ENCODE measurements around the gene ADARB1.

The ADARB1 gene

DNA sequence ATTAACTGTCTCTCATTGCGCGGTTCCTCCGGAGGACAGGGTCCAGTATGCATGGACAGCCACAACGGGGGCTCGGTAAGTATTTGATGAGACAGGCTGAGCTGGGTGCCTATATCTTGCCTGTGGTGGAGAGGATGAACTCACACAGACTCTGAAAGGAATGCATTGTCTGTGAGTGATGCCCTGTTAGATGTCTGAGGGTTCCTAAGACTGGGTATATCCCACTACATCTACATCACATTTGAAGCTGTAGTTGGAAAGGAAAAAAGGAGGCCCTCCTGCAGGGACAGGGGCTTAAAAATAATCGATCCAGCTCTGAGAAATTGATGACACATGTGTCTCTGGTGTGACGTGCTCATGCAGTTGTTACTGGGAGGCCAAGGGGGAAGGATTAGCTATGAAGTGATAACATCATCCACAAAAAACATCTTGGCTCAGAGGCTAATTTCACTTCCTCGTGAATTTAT lies 1.9 kb downstream of the ADARB1 start:
- peak; percentile 17 to 59 (median 46) for DNase-seq

DNA sequence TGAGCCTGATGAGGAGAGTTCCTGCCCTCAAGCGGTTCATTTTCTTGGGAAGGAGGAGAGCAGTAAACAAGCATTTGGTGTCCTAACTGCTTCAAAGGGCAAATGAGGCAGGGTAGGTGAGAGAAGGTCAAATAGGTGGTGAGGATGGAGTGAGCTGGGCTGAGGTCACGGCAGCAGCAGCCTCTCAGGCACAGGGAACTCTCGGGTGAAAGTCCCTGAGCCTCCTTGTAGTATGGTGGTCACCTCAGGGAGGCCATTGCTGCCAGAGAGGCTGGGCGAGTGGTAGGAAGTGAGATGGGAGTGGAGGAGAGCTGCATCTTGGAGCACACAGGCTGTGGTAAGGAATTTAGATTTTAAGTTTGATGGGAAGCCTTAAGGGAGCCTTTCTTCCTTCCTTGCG lies 4.0 kb downstream of the ADARB1 start:
- no peak for DNase-seq

DNA sequence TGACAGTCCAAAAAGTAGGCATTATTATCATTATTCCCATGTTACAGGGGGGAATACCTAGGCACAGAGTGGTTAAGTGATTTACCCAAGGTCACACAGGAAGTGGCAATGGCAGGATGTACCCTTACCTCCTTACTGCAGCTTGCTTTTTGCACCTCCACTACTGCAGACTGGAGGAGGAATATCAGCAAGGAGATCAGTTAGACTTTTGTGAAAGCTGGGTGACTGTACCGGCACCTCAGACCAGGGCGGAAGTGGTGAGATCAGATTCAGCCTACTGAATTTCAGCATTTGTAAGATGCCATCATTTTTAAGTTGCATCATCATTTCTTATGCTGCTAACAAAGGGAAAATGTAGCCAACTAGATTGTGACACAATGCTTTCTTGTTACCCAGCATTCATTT lies 4.5 kb downstream of the ADARB1 start:
- peak; percentile 70 to 93 (median 80) for DNase-seq

DNA sequence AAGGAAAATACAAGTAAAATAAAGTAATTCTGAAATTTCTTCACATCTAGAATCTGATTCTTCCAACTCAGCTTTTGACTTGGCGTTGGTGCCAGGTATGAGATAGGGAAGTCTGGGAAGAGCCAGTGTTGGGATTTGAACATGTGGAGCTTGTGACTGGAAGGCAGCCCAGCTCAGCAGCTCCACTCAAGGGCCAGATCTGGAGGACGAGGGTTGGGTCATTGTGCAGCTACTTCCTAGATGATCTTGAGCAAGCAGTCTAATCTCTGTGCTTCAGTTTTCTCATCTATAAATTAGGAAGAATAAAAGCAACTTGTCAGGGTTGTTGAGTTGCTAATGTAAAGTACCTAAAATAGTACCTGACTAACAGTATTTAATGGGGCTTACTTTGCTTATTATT lies 5.0 kb downstream of the ADARB1 start:
- DNase-seq, result peak; percentile 30 to 60 (median 56)

DNA sequence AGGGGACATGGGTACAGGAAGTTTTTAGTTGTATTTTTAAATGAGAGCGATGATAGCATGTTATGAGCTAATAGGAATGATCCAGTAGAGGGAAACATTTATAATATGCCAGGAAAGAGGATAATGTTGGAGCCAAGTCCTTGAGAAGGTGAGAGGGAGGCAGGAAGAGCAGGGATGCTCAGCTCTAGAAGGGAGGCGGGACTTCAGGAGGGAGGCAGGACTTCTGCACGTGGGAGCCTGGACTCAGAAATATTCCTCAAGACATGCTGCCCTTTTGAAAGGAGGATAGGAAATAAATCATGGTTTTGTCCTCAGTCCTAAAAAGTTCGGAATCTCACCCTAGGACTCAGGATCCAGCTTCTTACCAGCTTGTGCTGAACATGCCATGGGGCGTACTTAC lies 5.9 kb downstream of the ADARB1 start:
- no peak for DNase-seq

DNA sequence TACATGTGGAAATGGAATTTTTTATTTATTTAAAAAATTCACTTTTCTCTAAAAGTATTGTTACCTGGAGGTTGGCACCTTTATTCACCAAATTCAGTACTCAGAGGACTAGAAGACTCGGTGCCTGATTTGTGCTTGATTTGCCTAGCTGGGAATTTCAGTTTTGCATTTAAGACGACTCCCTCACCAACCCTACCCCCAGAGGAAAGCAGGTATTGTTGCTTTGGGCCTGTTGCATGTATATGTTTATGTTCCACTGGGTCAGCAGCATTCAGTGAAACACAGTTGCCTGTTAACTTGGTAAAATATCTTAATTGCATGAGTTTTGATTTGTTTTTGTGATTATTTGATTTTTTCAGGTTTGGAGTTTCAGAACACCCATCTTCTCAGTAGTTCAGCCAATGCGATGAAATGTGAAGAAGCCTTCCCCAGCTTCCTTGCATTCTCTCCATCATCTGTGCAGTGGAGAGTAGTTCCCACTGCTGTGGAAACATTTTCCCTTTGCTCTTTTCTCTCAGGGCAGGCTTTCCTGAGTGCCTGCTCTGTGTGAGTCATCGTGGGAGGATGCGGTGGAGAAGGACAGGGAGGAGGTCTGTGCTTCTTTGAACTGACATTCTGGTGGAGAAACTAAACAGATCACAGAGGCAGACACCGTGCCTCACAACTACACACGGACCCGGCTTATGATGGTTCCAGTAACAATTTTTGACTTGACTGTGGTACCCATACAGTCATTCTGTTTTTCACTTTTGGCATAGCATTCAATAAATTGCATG lies 6.4 kb downstream of the ADARB1 start:
- peak in 1 of 4 experiments; percentile 14 for DNase-seq

DNA sequence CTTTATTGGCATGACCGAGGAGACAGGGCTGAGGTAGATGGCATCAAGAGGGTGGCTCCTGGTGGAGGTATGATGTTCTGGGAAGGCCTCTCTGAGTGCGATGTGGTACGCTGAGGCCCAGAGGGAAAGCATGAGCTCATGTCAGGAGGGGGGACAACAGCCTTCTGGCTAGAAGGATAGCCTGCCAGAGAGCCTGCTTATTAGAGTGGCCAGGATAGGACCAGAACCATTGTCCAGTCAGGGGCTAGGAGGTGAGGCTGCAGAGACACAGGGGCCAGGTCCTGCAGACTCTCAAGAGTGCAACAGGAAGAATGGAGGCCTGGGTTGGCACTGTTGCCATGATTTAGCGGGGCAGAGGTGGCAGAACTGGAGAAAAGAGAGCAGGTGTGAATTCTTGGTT lies 7.3 kb downstream of the ADARB1 start:
- DNase-seq, result no peak

DNA sequence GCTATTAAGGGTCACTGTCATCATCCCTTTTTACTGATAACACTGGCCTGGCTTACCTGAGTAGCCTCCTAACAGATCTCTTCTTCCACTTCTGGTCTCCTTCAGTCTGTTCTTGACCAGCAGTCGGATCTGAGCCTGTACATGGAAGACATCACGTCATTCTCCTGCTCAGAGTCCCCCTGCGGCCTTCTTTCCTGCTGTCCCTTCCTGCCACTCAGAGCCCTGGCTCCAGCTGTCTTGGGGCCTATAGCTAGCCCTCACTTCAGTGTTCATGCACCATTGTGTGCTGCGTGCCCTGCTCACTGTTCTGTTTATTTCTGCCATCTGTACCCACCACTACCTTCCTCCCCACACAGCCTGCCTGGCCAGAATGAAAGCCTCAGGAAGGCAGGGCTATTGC lies 8.4 kb downstream of the ADARB1 start:
- DNase-seq, result no peak

DNA sequence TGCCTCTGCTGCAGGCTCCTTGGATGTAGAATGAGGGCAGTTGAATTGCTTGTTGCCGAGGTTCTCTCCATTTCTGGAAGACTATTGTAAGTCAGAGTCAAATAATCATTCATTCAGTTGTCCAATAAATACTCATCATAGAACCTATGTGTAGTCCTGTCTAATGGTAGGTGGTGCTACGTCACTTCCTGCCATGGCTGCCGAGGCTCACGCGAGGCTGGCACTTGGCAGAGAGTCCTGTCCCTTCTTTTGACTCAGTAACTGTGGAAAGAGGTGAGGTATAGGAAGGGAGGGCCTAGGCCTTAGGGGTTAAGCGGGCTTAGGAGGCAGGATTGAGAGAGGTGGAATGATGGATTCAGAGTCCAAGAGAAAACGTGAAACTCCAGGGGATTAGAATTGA lies 9.7 kb downstream of the ADARB1 start:
- DNase-seq, result no peak

DNA sequence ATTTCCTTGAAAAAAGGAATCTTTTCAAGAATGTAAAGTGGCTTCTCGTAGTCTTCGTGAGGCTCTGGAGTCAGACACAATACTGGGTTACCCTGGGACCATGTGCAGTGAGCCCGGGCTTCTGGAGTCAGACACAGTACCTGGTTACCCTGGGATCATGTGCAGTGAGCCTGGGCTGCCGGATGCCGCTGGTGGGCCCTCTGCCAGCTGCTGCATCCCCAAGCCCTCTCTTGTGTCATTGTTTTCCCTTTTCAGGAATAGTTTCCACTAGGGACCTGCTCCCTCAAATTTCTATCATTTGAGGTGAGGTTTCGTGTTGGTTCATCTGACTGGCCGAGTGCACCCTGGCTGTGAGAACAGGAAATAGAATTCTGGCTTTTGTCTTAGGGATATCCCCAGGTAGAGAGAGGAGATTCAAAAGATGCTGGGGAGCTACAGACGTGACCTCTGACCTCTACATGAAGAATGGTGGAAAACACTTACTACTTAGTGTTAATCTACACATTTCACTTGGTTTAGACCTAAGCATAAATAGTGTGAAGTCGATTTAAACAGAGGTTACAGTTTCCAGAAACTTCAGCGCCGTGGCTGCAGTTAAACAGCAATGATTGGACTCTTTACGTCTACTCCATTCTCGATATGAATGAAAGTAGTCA lies 10.6 kb downstream of the ADARB1 start:
- no peak for DNase-seq

DNA sequence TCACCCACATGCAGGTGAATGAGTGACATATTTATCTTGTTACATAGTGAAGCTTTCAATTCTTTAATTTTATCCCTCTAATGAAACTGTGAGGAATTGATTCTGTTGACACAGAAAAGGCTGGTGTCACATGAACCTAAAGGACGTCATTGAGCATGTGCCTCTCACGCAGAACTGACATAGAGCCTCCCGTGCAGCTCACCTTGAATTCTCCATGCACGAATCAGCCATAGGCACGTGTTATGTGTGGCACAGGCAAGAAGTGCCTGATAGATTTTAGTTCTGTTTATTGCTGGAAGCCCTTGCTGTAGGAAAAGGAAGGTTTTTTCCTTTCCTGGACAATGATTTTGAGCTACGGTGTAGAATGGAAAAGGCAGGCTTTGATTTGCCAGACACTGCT lies 11.3 kb downstream of the ADARB1 start:
- DNase-seq, result no peak

DNA sequence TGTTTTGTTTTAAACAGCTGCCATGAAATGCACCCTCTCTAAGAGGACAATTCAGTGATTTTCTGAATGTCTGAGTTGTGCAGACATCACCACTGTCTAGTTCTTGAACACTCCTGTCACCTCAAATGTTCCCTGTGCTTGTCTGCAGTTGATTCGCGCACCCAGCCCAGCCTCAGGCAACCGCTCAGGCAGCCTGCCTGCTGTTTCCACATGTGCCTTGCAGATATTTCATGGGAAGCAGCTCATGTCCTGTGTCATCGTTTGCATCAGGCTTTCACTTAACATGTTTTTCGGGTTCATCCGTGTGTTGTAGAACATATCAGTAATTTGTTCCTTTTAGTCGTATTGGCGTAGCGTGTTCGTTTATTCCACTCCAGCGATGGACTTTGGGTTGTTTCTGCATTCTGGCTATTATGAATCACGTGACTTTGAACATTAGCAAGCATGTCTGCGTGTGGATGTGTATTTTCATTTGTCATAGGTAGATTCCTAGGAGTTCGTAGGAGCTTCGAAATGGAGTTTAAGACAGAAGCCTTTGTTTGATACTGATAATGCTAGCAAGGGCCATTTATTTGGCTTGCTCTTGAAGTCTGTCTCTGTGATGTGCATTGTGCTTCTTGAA lies 12.1 kb downstream of the ADARB1 start:
- no peak for DNase-seq

DNA sequence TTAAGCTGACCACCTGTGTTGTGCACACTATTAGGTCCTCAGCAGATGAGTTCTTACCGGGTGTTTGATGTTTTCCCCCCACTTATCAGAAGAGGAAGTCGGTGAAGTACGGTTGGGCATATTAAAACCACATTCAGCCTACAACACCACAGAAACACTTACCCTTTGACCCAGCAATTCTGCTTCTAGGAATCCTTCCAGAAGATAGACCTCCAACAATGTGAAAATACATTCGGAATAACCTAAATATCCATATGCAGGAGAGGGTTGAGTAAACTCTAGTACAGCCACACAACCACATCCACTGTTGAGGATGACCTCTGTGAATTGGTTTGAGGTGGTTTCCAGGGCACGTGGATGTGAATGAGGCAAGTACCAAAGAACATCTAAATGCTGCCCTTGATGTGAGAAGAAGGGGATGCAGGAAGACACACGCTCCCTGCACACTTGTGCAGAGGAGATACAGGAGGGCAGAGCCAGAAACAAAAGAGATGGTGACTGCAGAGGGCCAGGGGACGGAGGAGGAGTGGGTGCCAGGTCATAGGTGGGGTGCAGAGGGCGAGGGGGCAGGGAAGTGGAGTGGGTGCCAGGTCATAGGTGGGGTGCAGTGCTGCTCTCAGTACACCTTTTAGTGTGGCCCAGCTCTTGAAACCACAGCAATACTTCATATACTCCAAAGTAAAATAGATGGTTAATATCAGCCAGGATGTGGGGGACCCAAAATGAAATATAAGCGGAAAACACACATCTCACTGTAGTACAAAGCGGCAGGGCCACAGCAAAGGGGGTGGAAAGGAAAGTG lies 12.8 kb downstream of the ADARB1 start:
- peak in 1 of 4 experiments; percentile 24 for DNase-seq

DNA sequence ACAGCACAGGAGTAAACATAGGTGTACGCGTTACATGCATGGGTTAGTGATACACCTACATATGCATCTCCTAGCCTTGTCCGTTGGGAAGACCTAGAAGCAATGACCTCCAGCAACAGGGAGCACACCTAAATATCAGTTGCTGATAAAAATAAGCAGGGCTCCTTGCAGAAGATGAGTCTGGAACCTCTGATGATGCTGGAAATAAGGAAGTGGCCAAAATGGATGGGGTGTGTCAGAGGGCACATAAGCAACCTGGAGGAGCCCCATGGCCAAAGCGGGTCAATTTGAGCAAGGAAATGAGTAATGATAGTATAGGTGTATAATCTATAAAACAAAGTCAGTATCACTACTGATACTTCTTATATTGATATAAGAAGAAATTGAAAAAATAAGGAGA lies 13.7 kb downstream of the ADARB1 start:
- DNase-seq, result no peak

DNA sequence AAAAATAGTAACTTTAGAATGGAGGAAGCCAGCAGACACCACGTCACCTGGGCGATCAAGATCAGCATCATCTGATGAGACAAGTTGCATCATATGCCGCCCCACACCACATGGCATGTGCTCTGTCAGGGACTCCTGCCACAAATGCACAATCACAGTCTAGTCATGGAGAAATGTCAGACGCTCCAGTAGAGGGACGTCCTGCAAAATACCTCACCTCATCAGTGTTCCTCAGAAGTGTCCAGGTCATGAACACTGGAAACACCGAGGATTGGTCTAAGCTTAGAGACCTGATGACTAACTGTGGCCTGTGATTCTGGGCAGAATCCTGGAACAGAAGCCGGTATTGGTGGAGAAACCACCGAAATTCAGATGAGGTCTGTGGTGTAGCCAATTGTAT lies 14.3 kb downstream of the ADARB1 start:
- DNase-seq, result no peak

DNA sequence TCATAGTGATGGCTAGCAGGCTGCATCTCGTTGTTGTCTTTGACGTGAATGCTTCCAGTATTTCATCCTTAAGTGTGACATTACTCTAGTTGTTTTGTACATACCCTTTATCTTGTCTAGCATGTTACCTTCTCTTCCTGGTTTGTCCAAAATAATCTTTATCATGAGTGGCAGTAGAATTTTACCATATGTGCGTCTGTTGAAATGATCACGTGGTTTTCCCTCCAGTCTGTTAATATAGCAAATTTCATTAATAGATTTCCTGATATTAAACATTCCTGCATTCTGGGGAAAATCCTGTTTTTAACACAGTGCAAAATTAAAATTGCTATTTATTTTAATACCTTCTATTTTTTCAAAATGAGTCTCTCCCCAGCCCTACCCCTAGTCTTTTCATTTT lies 15.6 kb downstream of the ADARB1 start:
- no peak for DNase-seq

DNA sequence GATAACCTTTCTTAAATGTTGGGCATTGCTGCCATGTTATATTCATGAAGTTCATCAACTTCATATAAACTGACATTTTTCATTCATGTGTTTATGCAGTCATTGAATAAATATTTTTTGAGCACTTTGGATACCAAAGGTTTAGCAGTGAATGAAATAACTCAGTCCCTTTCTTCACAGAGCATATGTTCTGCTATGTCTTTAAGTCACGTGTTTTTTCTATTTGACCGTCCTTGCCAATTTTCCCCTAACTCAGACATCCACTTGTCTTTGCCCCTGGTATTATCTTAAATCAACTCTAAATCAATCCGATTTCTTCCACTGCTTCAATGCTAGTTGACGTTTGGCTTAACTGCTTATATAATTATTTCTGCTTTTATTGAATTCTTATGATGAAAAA lies 16.6 kb downstream of the ADARB1 start:
- DNase-seq, result no peak

DNA sequence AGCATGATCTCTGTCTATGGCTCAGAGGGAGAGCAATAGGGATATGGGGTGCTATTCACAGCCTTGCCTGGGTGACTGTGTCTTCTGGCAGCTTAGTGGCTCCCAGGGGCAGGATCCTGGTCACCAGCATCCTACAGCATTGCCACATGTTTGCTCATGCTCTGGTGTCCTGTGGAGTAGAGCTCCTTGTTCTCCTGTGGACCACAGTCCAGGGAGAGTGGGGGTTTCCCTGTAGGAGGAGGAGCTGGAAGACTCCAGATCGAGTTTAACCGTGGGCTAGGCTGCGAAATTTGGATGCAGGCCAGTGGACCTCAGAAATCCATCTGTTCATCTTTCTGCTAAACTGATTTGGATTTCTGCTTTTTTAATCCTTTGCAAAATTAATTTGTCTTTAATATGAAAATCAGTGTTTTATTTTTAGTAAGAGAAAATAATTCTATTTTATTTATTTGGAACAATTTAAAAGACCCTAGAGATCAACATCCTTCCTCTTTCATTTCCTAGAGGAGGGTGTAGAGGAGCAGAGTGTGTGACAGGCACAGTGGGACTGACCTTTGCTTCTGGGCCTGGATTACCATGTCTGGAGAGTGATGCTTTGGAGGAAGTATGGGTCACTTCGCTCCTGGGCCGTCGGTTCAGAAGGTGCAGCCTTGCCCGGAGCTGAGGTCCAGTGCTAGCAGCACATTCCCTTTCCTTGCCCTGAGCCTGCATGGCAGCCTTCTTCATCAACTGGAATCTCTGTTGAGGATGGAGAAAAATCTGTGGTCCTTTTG lies 17.4 kb downstream of the ADARB1 start:
- DNase-seq, result no peak

DNA sequence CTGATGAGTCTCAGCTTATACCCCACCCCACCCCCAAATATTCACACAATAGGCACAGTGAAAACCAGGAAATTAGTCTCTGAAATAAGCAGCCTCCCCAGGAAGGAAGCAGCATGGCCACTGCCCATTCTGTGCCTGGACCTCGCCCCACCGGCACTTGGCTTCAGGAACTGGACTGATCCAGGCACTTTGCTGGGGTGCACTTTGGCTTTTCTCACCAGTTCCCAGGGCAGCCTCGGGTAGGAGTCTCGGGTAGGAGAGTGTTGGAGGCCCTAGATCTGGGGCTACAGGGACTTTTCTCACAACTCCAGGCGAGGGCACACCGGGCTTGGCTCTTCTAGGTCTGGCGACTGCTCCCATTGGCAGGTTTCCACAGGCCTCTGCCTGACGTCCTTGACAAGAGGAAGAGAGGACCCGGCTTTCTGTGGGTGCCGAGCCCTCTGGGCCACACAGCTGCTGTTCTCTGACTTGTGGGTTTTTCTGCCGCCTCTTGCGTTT lies 18.7 kb downstream of the ADARB1 start:
- DNase-seq, result peak in 1 of 4 experiments; percentile 27

DNA sequence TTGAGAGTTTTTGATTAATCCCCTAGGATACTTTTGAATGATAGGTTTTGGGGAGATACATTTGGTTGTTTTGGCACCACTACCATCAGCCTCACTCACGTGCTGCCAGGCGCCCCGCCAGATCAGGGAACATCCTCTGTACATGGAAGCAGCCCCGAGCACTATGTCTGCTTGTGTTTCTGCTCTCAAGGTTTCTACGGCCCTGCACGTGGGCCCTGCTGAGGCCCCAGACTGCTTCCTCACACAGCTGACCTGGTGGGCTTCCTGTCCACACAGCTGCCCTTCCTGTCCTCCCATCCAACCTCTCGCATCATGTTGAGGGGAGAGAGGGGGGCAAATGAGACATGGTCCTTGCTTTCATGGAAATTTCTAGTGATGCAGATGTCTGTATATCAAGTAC lies 20.0 kb downstream of the ADARB1 start:
- DNase-seq, result no peak

DNA sequence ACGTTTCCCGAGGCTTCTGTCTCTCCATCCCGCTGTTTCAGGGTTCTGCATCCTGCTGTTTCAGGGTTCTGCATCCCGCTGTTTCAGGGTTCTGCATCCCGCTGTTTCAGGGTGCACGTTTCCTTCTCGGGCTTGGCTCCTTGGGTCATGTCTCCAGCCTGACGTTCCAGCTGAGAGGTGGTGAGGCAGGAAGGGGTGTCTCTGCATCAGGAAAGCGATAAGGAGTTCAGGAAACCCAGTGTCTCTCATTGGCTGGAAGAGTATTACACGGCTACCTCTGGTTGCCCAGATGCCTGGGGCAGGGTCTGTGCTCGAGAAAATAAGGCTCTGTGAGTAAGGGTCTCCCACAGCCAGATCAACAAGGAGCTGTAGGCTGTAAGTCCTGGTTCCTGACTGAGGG lies 21.1 kb downstream of the ADARB1 start:
- no peak for DNase-seq

DNA sequence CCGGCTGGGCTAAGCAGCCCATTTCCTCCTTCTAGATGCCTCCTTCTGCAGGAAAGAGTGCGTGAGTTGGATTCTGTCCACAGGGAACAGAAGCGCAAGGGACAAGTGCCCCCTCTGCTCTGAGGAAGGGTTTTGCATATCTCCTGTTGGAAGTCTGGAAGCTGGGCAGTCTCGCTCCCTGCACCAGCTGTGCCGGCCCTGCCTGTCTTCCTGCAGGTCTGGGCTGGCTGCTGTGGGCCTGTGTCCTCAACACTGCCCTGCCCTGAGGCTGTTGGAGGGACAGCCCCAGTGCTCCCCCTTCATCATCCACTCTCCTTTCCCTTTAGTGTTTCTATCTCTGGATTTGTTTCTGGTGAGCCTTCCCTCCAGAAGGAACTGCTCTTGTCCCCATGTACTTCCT lies 21.8 kb downstream of the ADARB1 start:
- no peak for DNase-seq

Data from suppressor macrophage (primary cell).